Left lobe of liver (tissue), 2 donors: ENCODE results near the gene PTPRG. TPM values are rescaled to one million over a fixed set of nuclear protein-coding genes. Genes with fewer than 3 reads are reported as not detected.
A peak's percentile ranks its signal among the peaks of the same experiment; 100 is the strongest.

Experiments
- ATAC-seq: fragments of 200-7000 bp; cut with Tn5 transposase; one replicate; pipeline ENCODE4 v1.9.1; 2020; ENCODE audit warnings: mild to moderate bottlenecking, moderate library complexity
- DNase-seq: peaks from one replicate; pipeline ENCODE4 v3.0.0-alpha.2; 2020; ENCODE audit warnings: low spot score
- total RNA-seq: library from RNA; stranded (reverse); gene quantifications from one replicate; pipeline ENCODE4 v1.2.1, GENCODE V29; 2021
- donor health status: DM: no; HTN: no; CAD: no; lungs with moderate emphysema.
- donor health status: DM: no; HTN: yes; CAD: no.

Gene PTPRG
- total RNA-seq, 1 donor from 2014 or later = 15.6 TPM

DNA sequence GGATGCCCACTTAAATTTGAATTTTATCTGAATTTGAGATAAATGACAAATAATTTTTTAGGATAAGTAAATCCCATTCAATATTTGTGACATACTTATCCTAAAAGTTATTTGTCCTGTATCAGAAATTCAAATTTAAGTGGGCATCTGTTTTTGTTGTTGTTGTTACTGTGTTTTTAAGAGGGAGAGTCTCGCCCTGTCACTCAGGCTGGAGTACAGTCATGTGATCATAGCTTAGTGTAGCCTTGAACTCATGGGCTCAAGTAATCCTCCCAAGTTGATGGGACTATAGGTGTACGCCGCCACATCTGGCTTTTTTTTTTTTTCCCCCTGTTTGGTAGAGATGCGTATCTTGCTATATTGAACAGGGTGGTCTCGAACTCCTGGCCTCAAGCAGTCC lies 283.0 kb downstream of the PTPRG start:
- no peak for DNase-seq
- no peak for ATAC-seq

DNA sequence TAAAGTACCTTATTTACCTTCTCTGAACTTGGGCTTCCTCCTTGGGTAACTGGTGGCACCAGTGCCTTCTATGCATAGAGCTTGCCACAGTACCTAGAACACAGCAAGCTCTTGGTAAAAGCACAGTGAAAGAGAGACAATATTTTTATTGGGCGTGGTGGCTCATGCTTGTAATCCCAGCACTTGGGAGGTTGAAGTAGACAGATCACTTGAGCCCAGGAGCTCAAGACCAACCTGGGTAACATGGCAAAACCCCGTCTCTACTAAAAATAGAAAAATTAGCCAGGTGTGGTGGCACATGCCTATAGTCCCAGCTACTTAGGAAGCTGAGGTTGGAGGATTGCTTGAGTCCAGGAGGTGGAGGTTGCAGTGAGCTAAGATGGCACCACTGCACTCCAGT lies 285.1 kb downstream of the PTPRG start:
- DNase-seq = no peak
- no peak for ATAC-seq

DNA sequence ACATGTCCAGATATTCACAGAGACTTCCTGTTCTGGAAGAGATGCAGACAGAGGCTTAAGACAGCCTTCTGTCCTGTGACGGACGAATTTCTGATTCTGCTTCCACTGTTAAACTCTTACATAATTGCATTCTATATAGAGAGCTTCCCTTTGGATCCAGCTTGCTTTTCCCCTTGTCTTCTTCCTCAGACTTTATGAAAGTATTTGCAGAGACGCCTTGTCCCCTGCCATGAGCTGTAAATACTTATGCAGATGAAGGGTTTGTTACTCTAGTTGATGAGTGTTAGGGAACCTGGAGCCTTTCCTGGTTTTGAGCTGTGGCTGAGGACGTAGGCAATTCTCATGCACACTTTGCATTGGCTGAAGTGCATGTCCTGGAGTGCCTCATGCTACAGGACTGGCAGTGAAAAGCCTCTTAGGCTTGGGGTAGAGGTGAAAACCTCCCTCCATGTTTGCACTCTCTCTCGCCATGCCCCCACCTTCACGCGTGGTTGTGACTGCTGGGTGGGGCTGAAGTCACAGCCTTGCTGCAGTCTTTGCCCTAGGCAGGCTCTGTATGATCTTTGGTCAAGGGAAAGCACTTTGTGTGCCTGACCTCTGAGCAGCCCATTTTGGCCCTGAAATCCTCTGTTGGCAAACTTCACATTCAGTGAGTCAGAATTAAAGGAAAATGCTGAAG lies 286.6 kb downstream of the PTPRG start:
- DNase-seq (peak; percentile 81), ATAC-seq (peak; percentile 93)

DNA sequence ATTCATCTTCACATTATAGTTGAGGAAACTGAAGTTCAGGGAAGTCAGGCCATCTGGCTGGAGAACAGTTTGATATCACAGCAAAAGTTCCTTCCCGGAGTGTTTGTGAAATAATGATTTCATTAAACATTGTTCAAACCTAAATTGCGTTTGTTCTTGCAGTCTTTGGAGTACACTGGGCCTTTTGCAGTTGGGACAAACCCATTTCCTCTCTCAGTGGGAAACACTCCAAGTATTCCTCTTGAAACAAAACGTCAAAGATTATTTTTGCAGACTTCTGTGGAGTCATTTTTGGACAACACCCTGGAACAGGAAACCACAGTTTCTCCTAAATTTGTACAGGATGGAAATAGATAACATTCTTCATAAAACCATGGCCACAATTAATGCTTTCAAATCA lies 287.5 kb downstream of the PTPRG start:
- DNase-seq (no peak), ATAC-seq (peak; percentile 43)

DNA sequence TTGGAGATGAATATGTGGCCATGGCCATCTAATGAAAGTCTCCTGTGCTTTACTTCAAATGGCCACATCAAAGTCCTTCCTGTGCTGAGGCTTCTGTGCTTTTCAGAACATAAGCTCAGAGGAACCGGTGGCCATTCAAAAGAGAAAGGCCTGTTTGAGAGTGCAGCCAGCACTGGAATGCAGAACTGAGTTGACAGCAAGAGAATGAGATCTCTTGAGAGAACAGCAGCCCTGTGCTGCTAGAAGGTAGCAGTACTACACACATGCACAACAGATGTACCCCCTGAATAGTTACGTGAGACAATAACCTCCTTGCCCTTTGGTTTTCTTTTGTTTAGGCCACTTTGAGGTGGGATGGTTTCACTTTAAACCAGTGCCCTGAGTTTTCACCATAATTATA lies 292.5 kb downstream of the PTPRG start:
- DNase-seq (no peak), ATAC-seq (peak; percentile 23)

DNA sequence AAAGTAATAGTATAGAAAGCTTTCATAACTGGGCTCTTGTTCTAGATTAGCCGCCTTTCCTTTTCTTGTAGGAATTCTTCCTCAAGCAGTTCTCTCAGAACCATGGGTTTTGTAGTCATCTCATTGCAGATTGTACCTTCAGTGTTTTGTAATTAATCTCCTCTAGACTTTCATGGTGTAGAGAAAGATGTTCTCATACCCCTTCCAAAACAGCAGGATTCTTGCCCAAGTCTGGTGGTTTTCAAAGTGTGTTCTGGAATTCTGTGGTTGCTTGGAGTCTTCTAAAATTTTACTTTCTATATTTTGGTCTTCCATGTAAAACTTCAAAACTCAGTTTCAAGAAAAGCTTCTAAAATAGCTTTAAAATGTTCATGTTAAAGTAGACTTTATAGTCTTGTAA lies 293.8 kb downstream of the PTPRG start:
- no peak for ATAC-seq
- DNase-seq = no peak

DNA sequence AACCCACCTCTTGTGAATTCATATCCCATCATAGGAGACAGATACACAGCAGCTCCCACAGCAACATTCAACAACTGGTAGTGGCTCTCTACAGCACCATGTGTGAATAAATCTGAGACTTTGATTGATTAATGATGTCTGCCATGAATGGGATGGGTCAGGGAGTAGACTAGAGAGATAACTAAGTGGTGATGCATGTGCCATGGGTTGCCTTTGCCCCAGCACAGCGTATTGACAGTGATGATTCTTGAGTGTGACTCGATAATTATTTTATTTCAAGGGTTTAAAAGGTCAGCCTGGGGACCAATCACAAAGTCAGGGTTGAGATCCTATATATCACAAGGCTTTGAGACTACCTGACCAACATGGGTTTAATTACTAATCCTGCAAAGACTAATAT lies 295.9 kb downstream of the PTPRG start:
- ATAC-seq (no peak), DNase-seq (no peak)

DNA sequence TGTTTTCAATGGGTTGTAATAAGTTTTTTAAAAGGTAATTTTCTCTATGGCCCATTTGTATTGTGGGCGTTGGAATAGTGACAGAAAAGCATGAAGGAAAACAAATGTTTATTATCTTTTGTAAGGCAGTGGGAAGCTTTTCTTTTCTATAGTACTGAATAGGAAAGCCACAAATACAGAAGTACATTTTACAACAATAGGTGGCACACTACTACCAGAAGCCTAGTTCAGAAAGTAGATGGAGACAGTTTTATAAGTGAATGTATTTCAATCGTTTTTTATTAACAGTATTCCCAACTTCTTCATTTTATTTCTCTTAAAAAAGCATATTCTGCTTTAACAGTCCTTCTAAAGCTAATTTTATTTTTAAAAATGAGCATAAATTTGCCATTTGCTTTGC lies 296.7 kb downstream of the PTPRG start:
- no peak for DNase-seq

DNA sequence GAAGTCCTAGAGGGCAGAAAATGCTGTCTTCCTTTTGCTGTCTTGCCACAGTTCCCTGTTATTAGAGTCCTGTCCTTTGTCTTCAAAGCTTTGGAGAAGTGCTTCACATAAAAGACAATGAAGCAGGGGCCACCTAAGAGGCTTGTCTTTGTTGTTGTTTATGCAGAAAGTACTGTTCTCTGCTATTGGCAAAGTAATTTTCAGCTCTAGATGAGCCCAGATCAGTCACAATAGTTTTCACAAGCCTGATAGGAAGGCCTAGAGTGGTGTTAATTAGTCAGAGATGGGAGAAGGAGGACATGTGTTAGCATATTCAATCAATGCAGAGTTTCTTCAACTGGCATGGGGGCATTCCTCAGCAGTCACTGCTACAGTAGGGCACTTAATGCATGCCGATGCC lies 300.0 kb downstream of the PTPRG start:
- ATAC-seq = no peak
- DNase-seq = no peak

More for the DNA sequence above, 296.7 kb downstream of the PTPRG start:
- peak; percentile 79 for ATAC-seq

DNA sequence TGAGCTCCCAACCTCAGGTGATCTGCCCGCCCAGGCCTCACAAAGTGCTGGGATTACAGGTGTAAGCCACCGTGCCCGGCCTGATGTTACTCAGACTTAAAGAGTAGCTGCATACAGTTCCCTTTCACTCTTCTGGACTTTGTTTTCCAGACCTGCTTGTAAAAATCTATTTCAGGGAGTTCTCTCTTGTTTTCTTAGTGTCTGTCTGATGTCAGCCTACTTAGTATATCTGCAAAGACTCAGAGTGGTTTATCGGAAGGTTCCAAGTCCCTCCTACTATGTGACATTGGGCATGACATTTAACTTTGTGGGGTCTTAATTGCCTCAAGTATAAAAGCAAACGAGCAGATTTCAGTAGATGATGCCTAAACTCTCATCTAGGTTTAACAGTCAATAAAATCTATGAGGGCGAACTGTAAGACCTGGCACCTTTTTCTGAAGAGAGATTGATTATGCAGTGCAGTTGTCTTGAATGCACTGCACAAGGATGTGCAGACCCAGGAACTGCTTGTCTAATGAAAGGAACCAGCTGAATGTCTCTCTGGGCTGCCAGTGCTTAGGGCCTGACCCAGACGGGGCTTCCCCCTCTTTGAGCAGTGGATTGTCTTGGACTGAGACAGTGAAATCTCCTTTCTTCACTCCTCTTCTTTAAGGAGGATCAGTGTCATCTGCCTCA lies 301.4 kb downstream of the PTPRG start:
- ATAC-seq (no peak), DNase-seq (no peak)

DNA sequence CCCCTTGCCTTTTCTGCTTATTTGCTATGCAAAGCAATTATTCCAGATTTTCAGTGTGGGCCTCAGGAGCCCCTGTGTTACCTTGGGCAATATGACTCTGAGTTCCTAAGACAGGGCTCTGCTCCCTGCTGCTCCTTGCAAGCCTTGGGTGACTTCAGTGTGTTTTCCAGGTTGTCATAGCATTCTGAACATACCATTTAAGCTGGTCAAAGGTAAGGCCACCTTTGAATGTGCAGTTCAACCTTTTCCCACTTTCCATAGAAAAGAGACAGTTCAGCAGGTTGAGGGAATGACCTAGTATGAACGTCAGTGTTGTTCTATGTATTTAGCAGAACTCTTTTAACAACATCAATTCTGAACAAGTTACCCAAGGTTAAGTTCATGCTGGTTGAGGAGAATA lies 302.2 kb downstream of the PTPRG start:
- ATAC-seq (peak; percentile 26), DNase-seq (no peak)

DNA sequence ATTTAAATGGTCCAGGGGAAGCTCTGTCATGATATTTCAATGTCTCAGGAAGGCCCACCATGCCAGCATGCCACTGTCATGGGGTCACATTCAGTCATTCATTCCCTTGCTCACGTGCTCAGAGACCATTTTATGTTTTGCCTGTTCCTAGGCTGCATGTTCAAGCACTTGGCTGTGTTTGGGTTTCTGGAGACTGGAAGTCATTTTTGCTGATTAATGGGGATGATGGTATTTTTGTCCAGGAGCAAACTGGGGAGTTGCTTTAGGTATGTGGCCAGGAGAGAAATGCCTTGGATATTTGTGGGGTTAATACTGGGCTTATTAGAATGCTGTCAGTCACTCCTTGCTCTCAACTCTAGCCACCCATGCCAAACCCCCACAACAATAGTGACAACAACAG lies 303.5 kb downstream of the PTPRG start:
- DNase-seq (no peak), ATAC-seq (no peak)

DNA sequence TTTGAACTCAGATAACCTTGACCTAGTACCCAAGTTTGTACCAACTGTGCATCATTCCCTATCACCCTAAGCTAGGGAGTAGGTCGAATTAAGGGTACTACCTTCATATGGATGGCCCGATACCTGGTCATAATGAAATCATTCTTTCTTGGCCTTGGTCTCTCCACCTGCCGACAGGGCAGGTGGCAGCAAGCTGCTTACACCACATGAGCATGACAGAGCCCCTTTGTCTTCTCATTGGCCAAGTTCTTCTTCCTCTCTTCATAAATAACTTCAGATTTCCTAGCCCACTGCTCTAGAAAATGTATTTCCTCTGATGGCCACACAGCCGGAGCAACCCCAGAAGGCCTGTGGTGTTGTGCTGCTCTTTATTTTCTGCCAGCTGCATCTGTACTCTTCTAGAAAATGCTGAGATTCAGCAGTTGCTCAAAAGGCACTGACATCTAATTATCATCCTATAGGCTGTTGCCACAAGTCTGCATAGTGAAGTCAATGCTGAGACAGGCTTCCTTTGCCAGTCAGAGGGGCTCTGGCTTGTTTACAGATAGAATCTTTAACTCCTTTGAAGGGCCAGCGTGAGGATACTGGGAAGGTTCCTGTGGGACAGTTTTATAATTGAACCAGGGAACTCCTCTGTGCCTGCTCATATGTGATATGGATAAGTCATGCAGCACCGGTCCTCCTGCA lies 304.2 kb downstream of the PTPRG start:
- DNase-seq (no peak), ATAC-seq (no peak)

DNA sequence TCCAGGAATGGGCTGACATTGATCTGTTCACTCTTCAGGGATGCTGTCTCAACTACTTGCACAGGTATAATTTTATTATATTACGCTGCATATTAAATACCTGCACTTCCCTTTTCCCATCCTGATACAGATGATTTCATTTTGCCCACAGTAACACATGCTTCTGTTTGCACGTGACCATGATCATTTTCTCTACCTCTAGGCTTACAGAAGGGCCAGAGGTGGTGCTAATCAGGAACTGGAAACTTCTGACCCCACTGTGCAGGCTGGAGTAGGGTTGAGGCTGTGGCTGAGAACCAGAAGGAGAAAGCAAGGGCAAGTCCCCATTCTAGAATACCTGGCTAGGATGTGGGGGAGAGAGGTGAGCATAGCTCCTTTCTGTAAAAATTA lies 304.8 kb downstream of the PTPRG start:
- no peak for ATAC-seq
- DNase-seq = no peak

DNA sequence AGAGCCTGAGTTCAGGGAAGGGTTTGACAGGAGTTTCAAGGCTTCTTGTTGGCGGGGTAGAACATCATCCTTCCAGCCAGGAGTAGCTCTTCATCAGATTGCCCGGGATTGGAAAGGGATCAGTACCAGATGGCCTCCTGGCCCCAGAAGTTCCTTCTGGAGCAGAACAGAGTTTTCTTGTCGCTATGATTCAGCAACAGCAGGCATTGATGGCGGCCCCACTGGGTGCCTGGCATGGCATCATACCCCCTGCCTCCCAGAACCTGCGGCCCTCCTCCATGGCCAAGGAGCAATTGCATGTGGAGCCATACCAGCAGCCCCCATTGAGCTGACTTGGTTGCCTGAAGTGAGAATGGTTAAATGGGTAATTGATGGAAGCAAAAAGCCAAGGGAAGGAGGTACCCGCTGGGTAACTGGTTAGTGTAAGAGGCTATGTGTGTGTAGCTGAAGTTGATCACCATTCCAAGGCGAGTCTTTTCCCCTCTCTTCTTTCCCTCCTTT lies 305.6 kb downstream of the PTPRG start:
- ATAC-seq (no peak), DNase-seq (no peak)

DNA sequence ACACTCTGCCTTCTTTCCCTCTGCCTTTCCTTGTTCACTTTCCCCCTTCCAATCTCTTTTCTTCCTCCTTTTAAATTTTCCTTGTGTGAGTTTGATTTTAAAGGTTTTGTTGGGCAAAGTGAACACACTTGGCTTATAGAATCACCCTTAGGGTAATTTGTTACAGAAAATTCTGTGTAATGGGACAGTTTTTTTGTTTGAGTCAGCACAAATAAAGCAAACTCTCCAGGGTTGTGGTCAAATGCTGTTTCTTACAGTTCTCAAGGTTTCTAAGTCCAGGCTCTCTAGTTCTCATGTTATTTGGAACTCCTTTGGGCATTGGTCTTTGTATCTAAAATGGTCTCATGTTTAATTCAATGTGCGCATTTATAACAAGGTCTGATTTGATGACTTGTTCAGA lies 307.1 kb downstream of the PTPRG start:
- no peak for ATAC-seq

DNA sequence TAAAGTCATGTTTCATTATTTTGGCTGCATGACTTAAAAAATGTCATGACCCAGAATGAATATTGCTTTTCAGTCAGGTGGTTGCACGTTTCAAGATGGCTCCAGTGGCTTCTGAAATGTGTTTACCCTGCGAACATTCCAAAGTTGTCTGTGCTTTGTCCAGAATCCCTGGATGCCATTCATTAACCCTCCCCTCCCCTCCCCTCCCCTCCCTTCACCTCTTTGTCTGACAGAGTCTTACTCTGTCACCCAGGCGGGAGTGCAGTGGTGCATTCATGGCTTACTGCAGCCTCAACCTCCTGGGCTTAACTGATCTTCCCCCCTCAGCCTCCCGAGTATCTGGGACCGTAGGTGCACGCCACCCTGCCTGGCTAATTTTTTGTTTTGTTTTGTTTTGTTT lies 308.0 kb downstream of the PTPRG start:
- ATAC-seq (no peak), DNase-seq (no peak)

More for the DNA sequence above, 307.1 kb downstream of the PTPRG start:
- DNase-seq = no peak

DNA sequence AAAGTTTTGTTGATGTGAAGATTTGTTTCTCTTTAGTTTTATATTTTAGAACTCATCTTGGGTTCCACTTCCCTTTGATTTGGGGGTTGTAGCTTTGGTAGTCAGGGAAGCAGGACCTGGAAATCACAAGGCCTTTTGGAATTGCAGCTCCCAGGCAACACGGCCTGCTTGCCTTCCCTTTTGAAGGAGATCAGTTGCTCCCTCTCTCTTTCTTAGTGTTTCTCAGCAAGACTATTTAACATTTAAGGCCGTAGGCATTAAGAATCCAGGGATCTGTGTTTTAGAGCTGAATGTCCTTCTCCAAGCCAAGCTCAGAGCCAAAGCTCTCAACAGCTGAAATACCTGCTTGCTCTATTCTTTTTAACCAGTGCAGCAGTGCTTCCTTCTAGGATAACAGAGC lies 310.3 kb downstream of the PTPRG start:
- DNase-seq (no peak), ATAC-seq (no peak)

DNA sequence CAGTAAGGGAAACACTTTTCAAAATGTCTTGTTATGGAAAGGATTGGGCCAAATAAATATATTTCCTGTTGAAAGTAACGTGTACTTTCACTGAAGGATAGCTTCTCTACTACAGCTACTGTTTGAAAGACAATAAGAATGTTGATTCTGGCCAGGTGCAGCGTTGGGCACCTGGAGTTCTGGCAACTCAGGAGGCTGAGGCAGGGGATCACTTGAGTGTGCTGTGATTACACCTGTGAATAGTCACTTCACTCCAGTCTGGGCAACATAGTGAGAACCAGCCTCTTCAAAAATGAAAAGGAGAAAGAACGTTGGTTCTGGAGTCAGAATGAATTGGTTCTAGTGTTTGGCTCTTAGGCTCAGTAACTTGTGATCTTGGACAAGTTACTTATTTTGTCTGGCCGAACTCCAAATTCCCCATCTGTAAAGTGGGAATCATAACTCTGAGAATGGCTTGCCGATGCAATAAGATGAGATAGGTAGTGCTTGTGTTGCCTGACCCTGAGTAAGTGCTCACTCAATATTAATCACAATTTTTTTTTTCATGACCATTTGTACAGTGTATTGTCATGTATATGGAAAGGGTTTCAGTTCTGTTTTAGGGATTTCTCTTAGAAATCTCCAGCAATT lies 310.8 kb downstream of the PTPRG start:
- DNase-seq (no peak), ATAC-seq (no peak)

DNA sequence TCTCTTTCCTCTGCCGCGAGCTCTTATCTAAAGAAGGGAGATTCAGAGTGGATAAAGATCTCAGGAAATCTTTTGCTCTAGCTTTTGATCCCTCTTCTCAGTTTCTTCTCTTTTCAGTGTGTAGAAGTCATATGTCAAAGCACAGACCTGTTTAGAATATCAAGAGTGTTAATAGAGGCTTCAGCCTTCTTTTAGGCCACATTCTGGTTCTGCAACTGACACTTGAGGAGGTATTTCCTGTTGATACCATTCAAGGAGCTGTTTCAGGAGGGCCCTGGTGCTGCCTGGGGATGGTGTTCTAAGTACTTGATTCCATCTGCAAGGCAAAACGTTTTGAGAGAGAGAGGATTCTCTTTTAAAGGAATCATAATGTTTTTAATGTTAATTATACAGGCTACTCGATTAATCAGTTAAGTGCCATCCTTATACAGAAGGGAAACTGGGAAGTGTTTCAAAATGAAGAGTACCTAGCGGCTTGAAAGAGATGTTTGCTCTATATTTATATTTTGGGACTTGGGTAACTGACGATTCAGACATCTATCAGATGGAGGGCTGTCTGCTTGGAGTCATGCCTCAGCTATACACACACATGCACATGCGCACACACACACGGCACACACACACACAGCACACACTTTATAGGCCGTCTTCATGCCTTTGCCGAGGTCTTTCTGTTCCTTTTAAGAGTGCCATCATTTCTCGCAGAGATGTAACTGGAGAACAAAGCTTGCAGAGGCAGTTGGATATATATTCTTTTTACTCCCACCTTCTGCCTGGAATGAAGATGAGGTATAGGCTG lies 313.9 kb downstream of the PTPRG start:
- ATAC-seq (no peak), DNase-seq (no peak)
